HFF-Myc (cell line): ENCODE results near the gene LIG3.

ENCODE experiments used
- DNase-seq: peaks from one replicate; pipeline ENCODE4 v3.0.0-alpha.2; 2011; ENCODE audit warnings: low read depth; ENCODE audit errors: extremely low read depth
- H3K4me3 ChIP-seq: replicated peaks from 2 replicates; pipeline ENCODE4 v1.5.1; 2011; ENCODE audit warnings: low read depth, mild to moderate bottlenecking, control low read depth, low read length
- CTCF ChIP-seq: IDR thresholded peaks from 2 replicates; pipeline ENCODE4 v1.5.1; 2012; ENCODE audit warnings: mild to moderate bottlenecking, low read depth, low read length, control low read depth; ENCODE audit errors: missing control alignments

The LIG3 gene

GRCh38 chr17:35001549-35001948 is 21.2 kb downstream of the LIG3 start:
- H3K4me3 ChIP-seq: no peak overlapping the region
- no peak for DNase-seq
- no peak for TF ChIP-seq CTCF

GRCh38 chr17:35002876-35003551 is 22.7 kb downstream of the LIG3 start:
- H3K4me3 ChIP-seq: no peak overlapping the region
- no peak for TF ChIP-seq CTCF
- no peak for DNase-seq

GRCh38 chr17:35003778-35004177 is 23.5 kb downstream of the LIG3 start:
- no peak overlapping the region for H3K4me3 ChIP-seq
- TF ChIP-seq CTCF: no peak
- DNase-seq: no peak

- TF ChIP-seq CTCF: no peak
- H3K4me3 ChIP-seq: no peak overlapping the region
- DNase-seq: no peak
Measured at GRCh38 chr17:35006345-35006744, 26.0 kb downstream of the LIG3 start.

GRCh38 chr17:35006961-35007360 is 26.6 kb downstream of the LIG3 start:
- no peak overlapping the region for H3K4me3 ChIP-seq
- no peak for DNase-seq
- no peak for TF ChIP-seq CTCF

- no peak for DNase-seq
- TF ChIP-seq CTCF: no peak
- no peak overlapping the region for H3K4me3 ChIP-seq
Measured at GRCh38 chr17:35010093-35010492, 29.8 kb downstream of the LIG3 start.
